Frontal cortex (tissue), 4 donors: ENCODE data around the gene BCL2L12. TPM values are rescaled to one million over a fixed set of nuclear protein-coding genes. Genes with fewer than 3 reads are reported as not detected.
A peak's percentile ranks its signal among the peaks of the same experiment; 100 is the strongest.

ENCODE experiments used
- DNase-seq, 2 donors: peaks; one replicate each; pipeline ENCODE4 v3.0.0; 2012; ENCODE audit warnings: low spot score in 2 of 2
- FAIRE-seq: peaks from 2 replicates; lab custom pipeline; 2012; peaks lifted over from hg19 to GRCh38; lab: Jason Lieb, UNC
- total RNA-seq: library from RNA; depleted of rRNA; stranded (reverse); fragments of >200 nt; gene quantifications from one replicate; pipeline ENCODE4 v1.2.3, GENCODE V29; 2014
- donor health status: control.
- donor health status: control.
- donor health status: control.

Gene BCL2L12
- total RNA-seq, 1 donor from 2014 or later = 1.2 TPM

GRCh38 chr19:49660338-49660961, 5.3 kb upstream of the BCL2L12 start:
- FAIRE-seq = no peak

GRCh38 chr19:49662011-49662410, 3.7 kb upstream of the BCL2L12 start:
- no peak for FAIRE-seq
- no peak for DNase-seq

More at GRCh38 chr19:49660338-49660961, 5.3 kb upstream of the BCL2L12 start:
- no peak for DNase-seq

GRCh38 chr19:49663224-49663623, 2.5 kb upstream of the BCL2L12 start:
- no peak for FAIRE-seq
- no peak for DNase-seq

GRCh38 chr19:49664171-49665035, 1.3 kb upstream of the BCL2L12 start:
- FAIRE-seq = no peak
- DNase-seq = peak; percentile 91 to 96

GRCh38 chr19:49665036-49665350, 740 bp upstream of the BCL2L12 start:
- no peak for DNase-seq
- no peak for FAIRE-seq

GRCh38 chr19:49666120-49666444, 349 bp downstream of the BCL2L12 start:
- no peak for DNase-seq
- FAIRE-seq = no peak

GRCh38 chr19:49667473-49667872, 1.7 kb downstream of the BCL2L12 start:
- DNase-seq (no peak), FAIRE-seq (no peak)

GRCh38 chr19:49669516-49669915, 3.8 kb downstream of the BCL2L12 start:
- DNase-seq (no peak), FAIRE-seq (no peak)

- DNase-seq (peak; percentile 81 to 91), FAIRE-seq (no peak)
These were observed 6.6 kb downstream of the BCL2L12 start for GRCh38 chr19:49672131-49672919.

GRCh38 chr19:49676136-49676783, 10.5 kb downstream of the BCL2L12 start:
- DNase-seq (peak; percentile 79 to 81), FAIRE-seq (no peak)

- peak; percentile 99 for FAIRE-seq
- peak; percentile 96 to 98 for DNase-seq
These were observed 11.1 kb downstream of the BCL2L12 start for GRCh38 chr19:49676784-49677230.

GRCh38 chr19:49677231-49677900, 11.6 kb downstream of the BCL2L12 start, which contains the start of gene PRMT1:
TSS of gene PRMT1 (plus strand) at chr19:49677271. CDS start at chr19:49677281, 10 bp downstream.
- FAIRE-seq (no peak), DNase-seq (peak in 1 of 2 donors; percentile 62)

GRCh38 chr19:49677901-49678674, 12.4 kb downstream of the BCL2L12 start:
- peak in 1 of 2 donors; percentile 63 for DNase-seq
- FAIRE-seq = no peak

GRCh38 chr19:49678985-49679770, 13.4 kb downstream of the BCL2L12 start:
- FAIRE-seq (no peak), DNase-seq (no peak)

- DNase-seq (no peak), FAIRE-seq (no peak)
These were observed 14.2 kb downstream of the BCL2L12 start for GRCh38 chr19:49679771-49680413.

GRCh38 chr19:49680421-49681351, 15.0 kb downstream of the BCL2L12 start:
- DNase-seq = peak; percentile 85 to 91
- no peak for FAIRE-seq
